ENCODE results near the gene STIMATE.

DNA sequence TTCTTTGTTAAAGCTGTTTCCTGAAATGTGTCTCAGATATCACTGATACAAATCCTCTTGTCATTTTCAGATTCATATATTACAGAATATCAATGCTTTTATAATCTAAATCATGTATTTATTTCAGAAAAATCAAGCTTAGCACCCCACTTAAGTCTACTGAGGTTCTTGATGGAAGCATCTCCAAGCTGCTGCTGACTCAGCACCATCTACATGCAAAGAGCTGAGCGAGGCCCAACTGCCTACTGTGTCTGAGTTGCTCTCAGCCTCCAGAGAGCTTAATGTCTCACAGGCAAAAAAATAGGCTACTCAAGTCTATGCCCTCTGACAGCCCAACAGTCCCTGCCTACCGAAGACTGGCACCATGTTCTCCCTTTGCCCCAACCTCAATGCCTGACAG lies 29.2 kb upstream of the STIMATE start:
- TF ChIP-seq POLR2AphosphoS5 (IDR thresholded peaks at IDR 0.05), result no peak
- TF ChIP-seq, protein P1, sequence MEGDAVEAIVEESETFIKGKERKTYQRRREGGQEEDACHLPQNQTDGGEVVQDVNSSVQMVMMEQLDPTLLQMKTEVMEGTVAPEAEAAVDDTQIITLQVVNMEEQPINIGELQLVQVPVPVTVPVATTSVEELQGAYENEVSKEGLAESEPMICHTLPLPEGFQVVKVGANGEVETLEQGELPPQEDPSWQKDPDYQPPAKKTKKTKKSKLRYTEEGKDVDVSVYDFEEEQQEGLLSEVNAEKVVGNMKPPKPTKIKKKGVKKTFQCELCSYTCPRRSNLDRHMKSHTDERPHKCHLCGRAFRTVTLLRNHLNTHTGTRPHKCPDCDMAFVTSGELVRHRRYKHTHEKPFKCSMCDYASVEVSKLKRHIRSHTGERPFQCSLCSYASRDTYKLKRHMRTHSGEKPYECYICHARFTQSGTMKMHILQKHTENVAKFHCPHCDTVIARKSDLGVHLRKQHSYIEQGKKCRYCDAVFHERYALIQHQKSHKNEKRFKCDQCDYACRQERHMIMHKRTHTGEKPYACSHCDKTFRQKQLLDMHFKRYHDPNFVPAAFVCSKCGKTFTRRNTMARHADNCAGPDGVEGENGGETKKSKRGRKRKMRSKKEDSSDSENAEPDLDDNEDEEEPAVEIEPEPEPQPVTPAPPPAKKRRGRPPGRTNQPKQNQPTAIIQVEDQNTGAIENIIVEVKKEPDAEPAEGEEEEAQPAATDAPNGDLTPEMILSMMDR (IDR thresholded peaks at IDR 0.05), result no peak
- no peak for TF ChIP-seq POLR2A (IDR thresholded peaks at IDR 0.05)
- TF ChIP-seq EP300 (IDR thresholded peaks at IDR 0.05), result no peak
